Mammary epithelial cell (primary cell): ENCODE results near the gene GDPD5.

Experiments used
- CTCF ChIP-seq, 2 donors: IDR thresholded peaks in 1 of 2; conservative IDR thresholded peaks in 1 of 2; 2 replicates each; pipeline ENCODE4 v1.5.1; 2011 to 2012; ENCODE audit warnings: inconsistent platforms in 2 of 2, low read length in 2 of 2, mild to moderate bottlenecking in 2 of 2, control low read depth in 1 of 2, low read depth in 1 of 2; ENCODE audit not compliant: insufficient read depth in 1 of 2; ENCODE audit errors: extremely low read depth in 1 of 2
- EZH2 ChIP-seq: IDR thresholded peaks from 2 replicates; pipeline ENCODE4 v1.6.1; 2012; ENCODE audit warnings: low read length, inconsistent platforms, borderline replicate concordance

- TF ChIP-seq CTCF (conservative IDR thresholded peaks at IDR 0.05 in 1 of 2, IDR thresholded peaks at IDR 0.05 in 1 of 2; ENCODE audit: extremely low read depth in 1 of 2, insufficient read depth in 1 of 2, low read depth in 1 of 2, low read length in 2 of 2) = no peak
- no peak for TF ChIP-seq EZH2
Measured at GRCh38 chr11:75531325-75531724, 5.6 kb upstream of the GDPD5 start.
